ENCODE measurements around the gene CNGB1.
"Not testable (repeated sequence)": the region's sequence is repeated elsewhere in the genome, so short reads cannot be mapped to it uniquely, and the experiment has no call there.

The CNGB1 gene

DNA sequence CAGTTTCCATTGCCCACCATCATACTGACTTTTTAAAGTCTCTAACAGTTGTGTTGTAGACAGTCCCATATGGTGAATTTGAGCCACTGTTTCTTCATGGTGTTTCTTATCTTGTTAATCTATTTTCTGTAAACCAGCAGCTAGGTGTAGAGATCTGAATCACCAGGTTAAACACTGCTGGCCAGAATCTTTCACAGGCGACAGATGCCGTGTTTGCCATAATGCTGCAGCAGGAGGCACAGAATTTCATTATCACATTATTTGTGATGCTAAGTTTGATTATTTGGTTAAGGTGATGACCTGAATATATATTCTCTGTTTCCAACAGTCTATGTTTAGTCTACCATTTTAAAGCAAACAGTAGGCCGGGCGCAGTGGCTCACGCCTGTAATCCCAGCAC is 11.5 kb upstream of the CNGB1 start:
- TF ChIP-seq, protein P1, sequence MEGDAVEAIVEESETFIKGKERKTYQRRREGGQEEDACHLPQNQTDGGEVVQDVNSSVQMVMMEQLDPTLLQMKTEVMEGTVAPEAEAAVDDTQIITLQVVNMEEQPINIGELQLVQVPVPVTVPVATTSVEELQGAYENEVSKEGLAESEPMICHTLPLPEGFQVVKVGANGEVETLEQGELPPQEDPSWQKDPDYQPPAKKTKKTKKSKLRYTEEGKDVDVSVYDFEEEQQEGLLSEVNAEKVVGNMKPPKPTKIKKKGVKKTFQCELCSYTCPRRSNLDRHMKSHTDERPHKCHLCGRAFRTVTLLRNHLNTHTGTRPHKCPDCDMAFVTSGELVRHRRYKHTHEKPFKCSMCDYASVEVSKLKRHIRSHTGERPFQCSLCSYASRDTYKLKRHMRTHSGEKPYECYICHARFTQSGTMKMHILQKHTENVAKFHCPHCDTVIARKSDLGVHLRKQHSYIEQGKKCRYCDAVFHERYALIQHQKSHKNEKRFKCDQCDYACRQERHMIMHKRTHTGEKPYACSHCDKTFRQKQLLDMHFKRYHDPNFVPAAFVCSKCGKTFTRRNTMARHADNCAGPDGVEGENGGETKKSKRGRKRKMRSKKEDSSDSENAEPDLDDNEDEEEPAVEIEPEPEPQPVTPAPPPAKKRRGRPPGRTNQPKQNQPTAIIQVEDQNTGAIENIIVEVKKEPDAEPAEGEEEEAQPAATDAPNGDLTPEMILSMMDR (IDR thresholded peaks at IDR 0.05; ENCODE audit: low read depth, low read length) = no peak
- H3K4me3 ChIP-seq (ENCODE audit: low read depth, low read length) = no peak overlapping the region

DNA sequence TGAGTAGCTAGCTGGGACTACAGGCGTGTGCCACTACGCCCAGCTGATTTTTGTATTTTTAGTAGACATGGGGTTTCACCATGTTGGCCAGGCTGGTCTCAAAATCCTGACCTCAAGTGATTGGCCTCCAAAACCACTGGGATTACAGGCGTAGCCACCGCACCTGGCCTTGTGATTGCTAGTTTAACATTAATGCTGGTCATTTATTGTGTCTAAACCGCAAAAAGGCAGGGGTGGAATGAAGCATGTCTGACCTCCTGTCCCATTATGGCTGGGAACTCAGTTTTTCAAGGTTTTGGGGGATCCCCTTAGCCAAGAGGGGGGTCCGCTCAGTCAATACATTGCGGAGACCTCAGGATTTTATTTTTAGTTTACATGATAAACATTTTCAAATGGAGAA is 10.7 kb upstream of the CNGB1 start:
- TF ChIP-seq, protein P1 (IDR thresholded peaks at IDR 0.05; ENCODE audit: low read depth, low read length) = no peak
- H3K4me3 ChIP-seq (ENCODE audit: low read depth, low read length) = no peak overlapping the region

DNA sequence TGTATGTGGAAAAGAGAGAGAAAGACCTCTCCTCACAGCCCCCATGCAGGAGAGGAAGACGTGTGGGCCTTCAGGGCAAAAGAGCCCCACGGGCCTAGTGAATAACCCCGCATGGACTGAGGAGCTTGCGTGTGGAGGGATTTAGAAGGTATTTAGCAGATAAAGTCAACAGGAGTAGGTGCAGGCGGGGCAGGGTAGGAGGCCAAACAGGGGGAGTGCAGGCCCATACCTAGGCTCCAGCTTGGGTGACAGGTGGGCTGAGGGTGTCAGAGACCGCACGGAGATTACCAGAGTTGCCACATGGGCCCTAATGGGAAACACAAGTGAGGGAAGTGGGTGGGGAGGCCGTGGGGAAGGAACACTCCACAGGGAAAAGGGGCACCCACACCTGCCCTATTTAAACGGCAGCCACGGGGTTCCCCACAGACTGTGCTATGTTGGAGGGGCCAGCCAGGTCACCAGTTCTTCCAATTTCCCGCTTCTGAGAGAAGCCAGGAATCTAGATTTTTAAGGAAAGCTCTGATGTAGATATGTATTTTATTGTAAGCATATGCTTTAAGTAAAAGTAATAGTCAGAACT is 8.2 kb upstream of the CNGB1 start:
- no peak overlapping the region for H3K4me3 ChIP-seq (ENCODE audit: low read depth, low read length)
- TF ChIP-seq, protein P1 (IDR thresholded peaks at IDR 0.05; ENCODE audit: low read depth, low read length) = no peak

DNA sequence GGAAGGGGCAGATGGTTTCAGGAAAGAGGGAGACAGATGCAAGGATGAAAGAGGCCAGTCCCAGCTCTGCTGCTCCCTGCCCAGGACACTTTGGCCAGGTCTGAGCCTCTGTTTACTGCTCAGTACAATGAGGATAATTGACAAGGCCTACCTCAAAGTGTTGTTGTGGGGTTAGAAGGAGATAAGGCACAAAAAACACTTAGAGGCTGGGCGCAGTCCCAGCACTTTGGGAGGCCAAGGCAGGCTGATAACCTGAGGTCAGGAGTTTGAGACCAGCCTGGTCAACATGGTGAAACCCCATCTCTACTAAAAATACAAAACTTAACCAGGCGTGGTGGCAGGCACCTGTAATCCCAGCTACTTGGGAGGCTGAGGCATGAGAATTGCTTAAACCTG is 7.1 kb upstream of the CNGB1 start:
- not testable (repeated sequence) for H3K4me3 ChIP-seq (ENCODE audit: low read depth, low read length)

DNA sequence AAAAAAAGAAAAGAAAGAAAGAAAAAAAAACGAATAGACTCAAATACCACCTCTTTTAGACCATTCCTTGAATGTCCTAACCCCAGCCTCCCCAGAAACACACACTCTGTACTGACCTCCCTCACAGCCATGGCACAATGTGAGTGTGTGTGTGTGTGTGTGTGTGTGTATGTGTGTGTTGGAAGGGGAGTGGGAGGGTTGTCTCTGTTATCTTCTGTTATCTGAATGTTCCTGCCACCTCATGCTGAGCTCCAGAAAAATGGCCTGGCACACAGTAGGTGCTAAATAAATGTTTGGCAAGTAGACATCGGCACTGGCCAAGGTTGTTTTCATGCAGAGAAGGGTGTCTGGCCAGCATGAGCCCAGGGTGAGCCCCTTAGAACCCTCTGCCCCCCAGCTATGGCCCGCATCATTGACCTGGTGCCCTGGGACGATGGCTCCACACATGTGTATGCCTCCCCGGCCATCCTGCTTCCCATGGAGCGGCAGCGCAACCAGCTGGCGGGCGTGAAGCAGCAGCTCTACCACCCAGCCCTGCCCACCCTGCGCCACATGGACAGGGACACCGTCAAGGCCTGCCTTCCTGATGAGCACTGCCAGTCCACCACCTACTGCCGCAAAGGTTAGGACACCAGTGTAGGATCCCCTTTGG is 6.6 kb upstream of the CNGB1 start:
- H3K4me3 ChIP-seq (ENCODE audit: low read depth, low read length) = no peak overlapping the region
- TF ChIP-seq, protein P1 (IDR thresholded peaks at IDR 0.05; ENCODE audit: low read depth, low read length) = no peak

DNA sequence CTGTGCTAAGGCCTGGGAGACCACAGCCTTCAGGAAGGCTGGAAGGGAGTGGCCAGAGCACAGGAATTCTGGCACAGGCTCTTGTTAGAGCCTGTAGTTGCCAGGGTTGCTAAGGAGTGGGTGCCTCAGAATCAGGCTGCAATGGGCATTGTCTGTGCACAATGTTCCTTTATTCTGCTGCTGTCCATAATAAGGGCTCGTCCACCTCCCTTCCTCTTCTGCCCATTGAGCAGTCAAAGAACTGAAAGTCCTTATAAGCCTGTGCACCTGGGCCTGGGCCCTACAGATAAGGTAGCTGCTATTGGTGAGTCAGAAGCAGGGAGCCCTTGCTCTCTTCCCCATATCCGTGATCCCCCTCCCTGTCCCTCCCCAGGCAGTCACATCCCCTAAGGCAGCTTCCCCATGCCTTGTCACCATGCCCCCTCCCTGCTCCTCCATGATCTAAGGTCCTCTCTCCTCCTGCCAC is 5.4 kb upstream of the CNGB1 start:
- no peak overlapping the region for H3K4me3 ChIP-seq (ENCODE audit: low read depth, low read length)
- TF ChIP-seq, protein P1 (IDR thresholded peaks at IDR 0.05; ENCODE audit: low read depth, low read length) = no peak

DNA sequence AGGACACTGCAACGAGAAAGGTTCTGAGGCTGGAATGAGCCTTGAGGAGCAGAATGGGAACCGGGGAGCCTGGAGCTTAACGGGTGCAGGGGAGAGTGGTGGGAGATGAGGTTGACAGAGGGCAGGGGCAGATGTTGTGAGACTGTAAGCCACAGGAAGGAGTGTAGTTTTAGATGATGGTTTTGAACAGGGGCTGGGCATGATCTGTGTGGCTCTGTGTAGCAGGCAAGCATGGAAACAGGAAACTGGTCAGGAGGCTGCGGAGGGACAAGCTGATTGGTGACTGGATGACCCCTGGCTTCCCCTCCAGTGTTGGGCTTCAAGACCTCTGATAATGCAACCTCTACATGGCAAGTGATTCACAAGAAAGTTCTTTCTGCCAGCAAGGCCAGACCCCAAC is 1.4 kb upstream of the CNGB1 start:
- H3K4me3 ChIP-seq (ENCODE audit: low read depth, low read length) = no peak overlapping the region
- TF ChIP-seq, protein P1 (IDR thresholded peaks at IDR 0.05; ENCODE audit: low read depth, low read length) = no peak

DNA sequence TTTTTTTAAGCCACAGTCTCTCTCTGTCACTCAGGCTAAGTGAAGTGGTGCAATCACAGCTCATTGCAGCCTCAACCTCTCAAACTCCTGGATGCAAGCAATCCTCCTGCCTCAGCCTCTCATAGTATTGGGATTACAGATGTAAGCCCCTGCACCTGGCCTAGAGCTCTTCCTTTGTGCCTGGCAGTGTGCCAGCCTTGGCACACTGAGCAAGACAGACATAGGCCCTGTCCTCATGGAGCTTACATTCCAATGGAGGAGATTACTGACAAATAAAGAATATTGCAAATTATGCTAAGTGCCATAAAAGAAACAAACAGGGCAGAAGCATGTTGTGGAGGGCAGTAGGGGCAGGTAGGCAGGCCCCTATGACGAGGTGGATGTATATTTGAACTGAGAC is 920 bp upstream of the CNGB1 start:
- H3K4me3 ChIP-seq (ENCODE audit: low read depth, low read length) = no peak overlapping the region
- TF ChIP-seq, protein P1 (IDR thresholded peaks at IDR 0.05; ENCODE audit: low read depth, low read length) = no peak

Measured in WI38 (cell line).